Measurements from ENCODE around the gene HMG20A.

DNA sequence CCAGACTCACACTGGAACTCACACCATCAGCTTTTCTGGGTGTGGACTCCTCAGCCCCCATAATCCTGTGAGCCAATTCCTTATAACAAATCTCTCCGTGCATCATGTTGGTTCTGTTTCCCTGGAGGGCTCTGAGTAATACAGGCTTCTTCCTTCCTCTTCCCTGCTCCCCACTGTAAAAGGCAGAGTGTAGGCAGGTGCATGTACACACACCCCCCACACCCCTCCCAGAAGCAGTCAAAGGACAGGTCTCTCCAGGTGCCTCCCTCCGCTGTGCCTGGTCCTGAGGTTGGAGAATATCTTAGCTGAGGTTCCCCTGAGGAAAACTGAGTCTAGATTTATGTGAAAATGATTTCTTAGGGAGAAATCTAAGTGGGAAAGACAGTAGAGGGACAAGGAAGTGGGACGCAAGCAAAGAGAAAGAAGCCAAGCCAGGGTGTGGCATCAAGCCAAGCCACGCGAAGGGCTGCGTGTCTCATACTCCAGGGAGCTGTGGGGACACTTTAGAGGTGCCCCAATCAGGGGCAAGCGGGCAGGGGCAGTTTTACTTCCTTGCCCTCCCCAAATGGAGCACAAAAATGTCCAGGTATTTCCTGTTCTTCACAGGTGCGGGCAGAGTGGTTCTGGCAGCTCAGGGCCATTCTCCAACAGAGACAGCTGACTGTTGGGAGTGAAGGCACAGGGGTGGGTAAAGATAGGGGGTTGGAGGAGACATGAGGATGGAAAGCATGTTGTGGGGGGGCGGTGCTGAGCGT, 86.6 kb downstream of the HMG20A start:
- TF ChIP-seq, protein P1, sequence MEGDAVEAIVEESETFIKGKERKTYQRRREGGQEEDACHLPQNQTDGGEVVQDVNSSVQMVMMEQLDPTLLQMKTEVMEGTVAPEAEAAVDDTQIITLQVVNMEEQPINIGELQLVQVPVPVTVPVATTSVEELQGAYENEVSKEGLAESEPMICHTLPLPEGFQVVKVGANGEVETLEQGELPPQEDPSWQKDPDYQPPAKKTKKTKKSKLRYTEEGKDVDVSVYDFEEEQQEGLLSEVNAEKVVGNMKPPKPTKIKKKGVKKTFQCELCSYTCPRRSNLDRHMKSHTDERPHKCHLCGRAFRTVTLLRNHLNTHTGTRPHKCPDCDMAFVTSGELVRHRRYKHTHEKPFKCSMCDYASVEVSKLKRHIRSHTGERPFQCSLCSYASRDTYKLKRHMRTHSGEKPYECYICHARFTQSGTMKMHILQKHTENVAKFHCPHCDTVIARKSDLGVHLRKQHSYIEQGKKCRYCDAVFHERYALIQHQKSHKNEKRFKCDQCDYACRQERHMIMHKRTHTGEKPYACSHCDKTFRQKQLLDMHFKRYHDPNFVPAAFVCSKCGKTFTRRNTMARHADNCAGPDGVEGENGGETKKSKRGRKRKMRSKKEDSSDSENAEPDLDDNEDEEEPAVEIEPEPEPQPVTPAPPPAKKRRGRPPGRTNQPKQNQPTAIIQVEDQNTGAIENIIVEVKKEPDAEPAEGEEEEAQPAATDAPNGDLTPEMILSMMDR (IDR thresholded peaks at IDR 0.05): no peak
- TF ChIP-seq ZFX (IDR thresholded peaks at IDR 0.05; ENCODE audit: borderline replicate concordance): no peak

All from 22Rv1 (cell line).